HEK293T (cell line): ENCODE measurements around the gene TTC28.

Experiments used
- ARNT ChIP-seq: fragments of 450-650 bp; IDR thresholded peaks from 2 replicates; pipeline ENCODE4 v1.6.1; 2017; ENCODE audit warnings: mild to moderate bottlenecking
- BHLHE40 ChIP-seq: fragments of 450-650 bp; IDR thresholded peaks from 2 replicates; pipeline ENCODE4 v1.6.1; 2016; ENCODE audit warnings: mild to moderate bottlenecking, moderate library complexity, borderline replicate concordance
- CTBP1 ChIP-seq: fragments of 450-650 bp; IDR thresholded peaks from 2 replicates; pipeline ENCODE4 v1.6.1; 2016; ENCODE audit warnings: borderline replicate concordance
- FOXA1 ChIP-seq: fragments of 450-650 bp; IDR thresholded peaks from 2 replicates; pipeline ENCODE4 v1.6.1; 2016; ENCODE audit warnings: mild to moderate bottlenecking
- FOXK2 ChIP-seq: fragments of 450-650 bp; IDR thresholded peaks from 2 replicates; pipeline ENCODE4 v1.6.1; 2016; ENCODE audit warnings: mild to moderate bottlenecking
- FOXM1 ChIP-seq: fragments of 450-650 bp; IDR thresholded peaks from 2 replicates; pipeline ENCODE4 v1.6.1; 2017; ENCODE audit warnings: mild to moderate bottlenecking, borderline replicate concordance
- HDGF ChIP-seq: fragments of 450-650 bp; IDR thresholded peaks from 2 replicates; pipeline ENCODE4 v1.6.1; 2017; ENCODE audit warnings: antibody characterized with exemption, borderline replicate concordance
- L3MBTL2 ChIP-seq: fragments of 450-650 bp; conservative IDR thresholded peaks from 2 replicates; pipeline ENCODE4 v1.6.1; 2016; ENCODE audit warnings: mild to moderate bottlenecking
- LEF1 ChIP-seq: fragments of 450-650 bp; IDR thresholded peaks from 2 replicates; pipeline ENCODE4 v1.6.1; 2017; ENCODE audit warnings: mild to moderate bottlenecking, borderline replicate concordance
- SP1 ChIP-seq: fragments of 450-650 bp; IDR thresholded peaks from 2 replicates; pipeline ENCODE4 v1.6.1; 2017
- SUZ12 ChIP-seq: fragments of 450-650 bp; IDR thresholded peaks from 2 replicates; pipeline ENCODE4 v1.6.1; 2016; ENCODE audit warnings: mild to moderate bottlenecking
- ZNF384 ChIP-seq: fragments of 450-650 bp; IDR thresholded peaks from 2 replicates; pipeline ENCODE4 v1.6.1; 2016
- TF ChIP-seq, protein P1 (sequence below): fragments of 450-650 bp; IDR thresholded peaks from 2 replicates; pipeline ENCODE4 v1.6.1; 2016

DNA sequence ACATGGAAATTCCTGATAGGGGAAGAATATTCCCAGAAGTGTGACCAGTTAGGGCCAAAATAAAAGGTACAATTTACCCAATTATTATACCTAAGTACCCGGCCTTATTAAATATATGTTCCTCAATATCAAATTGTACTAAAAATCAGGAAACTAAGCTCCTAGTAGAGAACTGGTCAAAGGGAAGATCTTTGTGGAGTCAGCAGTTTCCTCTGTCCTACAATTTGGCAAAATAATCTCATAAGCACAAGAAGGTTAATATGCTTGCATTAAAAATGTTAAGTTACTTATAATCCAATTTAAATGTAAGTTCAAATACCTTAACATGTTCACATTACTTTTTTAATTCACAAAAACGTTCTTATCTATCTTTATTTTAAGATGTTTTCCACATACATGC, 10.3 kb downstream of the TTC28 start:
- TF ChIP-seq ZNF384 (no peak), BHLHE40 (no peak), FOXA1 (no peak), SUZ12 (no peak), CTBP1 (no peak), FOXM1 (no peak), L3MBTL2 (no peak), ARNT (no peak), HDGF (no peak), FOXK2 (no peak), LEF1 (no peak), SP1 (no peak)
- TF ChIP-seq, protein P1, sequence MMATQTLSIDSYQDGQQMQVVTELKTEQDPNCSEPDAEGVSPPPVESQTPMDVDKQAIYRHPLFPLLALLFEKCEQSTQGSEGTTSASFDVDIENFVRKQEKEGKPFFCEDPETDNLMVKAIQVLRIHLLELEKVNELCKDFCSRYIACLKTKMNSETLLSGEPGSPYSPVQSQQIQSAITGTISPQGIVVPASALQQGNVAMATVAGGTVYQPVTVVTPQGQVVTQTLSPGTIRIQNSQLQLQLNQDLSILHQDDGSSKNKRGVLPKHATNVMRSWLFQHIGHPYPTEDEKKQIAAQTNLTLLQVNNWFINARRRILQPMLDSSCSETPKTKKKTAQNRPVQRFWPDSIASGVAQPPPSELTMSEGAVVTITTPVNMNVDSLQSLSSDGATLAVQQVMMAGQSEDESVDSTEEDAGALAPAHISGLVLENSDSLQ, result no peak
